ENCODE results near the gene ECE2. TPM values are rescaled to one million over a fixed set of nuclear protein-coding genes. Genes with fewer than 3 reads are reported as not detected.

Gene ECE2
- total RNA-seq, 1 experiment from 2014 or later: 0.46 TPM

GRCh38 chr3:184332370-184333090, 56.7 kb downstream of the ECE2 start (continued):
- no peak for TF ChIP-seq TEAD4 (CRISPR knock-in tag; IDR thresholded peaks at IDR 0.05)

- Mint-ChIP-seq H3K9me3 (no peaks in the 10 kb centered on the region), H3K27me3 (ENCODE audit: low read depth) (no peaks in the 10 kb centered on the region), H3K4me1 (peaks cover 21% of the 10 kb centered on the region), H3K4me3 (no peak overlapping the region), H3K27ac (peak overlapping the region; percentile 21), H3K36me3 (peaks cover 59% of the 10 kb centered on the region)
- TF ChIP-seq GRHL2 (CRISPR knock-in tag; IDR thresholded peaks at IDR 0.05; ENCODE audit: insufficient replicate concordance, severe bottlenecking) (no peak), RORB (CRISPR knock-in tag; IDR thresholded peaks at IDR 0.05) (no peak), USF1 (CRISPR knock-in tag; IDR thresholded peaks at IDR 0.05) (no peak)
- DNase-seq (ENCODE audit: low spot score) (no peak), ATAC-seq (no peak)
- ChIA-PET CTCF (no interaction called here), POLR2A (no interaction called here)
These were observed 57.4 kb downstream of the ECE2 start for GRCh38 chr3:184333190-184333589.

- POLR2A ChIA-PET: no interaction called here
These were observed 57.9 kb downstream of the ECE2 start for GRCh38 chr3:184333700-184334099.

GRCh38 chr3:184334470-184335158, 58.8 kb downstream of the ECE2 start:
- ChIA-PET POLR2A (interaction anchor here (0.5 to 0.7 kb wide), 2 partner anchors 13 to 24 kb away, joined by 3 to 6 read pairs; no protein-coding TSS in a partner anchor), CTCF (no interaction called here)
- H3K27me3 Mint-ChIP-seq (ENCODE audit: low read depth): no peaks in the 10 kb centered on the region
- H3K9me3 Mint-ChIP-seq: no peaks in the 10 kb centered on the region
- H3K36me3 Mint-ChIP-seq: peaks cover 45% of the 10 kb centered on the region
- no peak overlapping the region for H3K4me3 Mint-ChIP-seq
- H3K27ac Mint-ChIP-seq: peak overlapping the region; percentile 82
- DNase-seq (ENCODE audit: low spot score): no peak
- peaks cover 30% of the 10 kb centered on the region for H3K4me1 Mint-ChIP-seq
- no peak for ATAC-seq
- no peak for TF ChIP-seq TCF7 (CRISPR knock-in tag; IDR thresholded peaks at IDR 0.05; ENCODE audit: low read depth)
- TF ChIP-seq HMGA2 (CRISPR knock-in tag; IDR thresholded peaks at IDR 0.05): no peak
- no peak for TF ChIP-seq PRRX2 (CRISPR knock-in tag; IDR thresholded peaks at IDR 0.05)
- TF ChIP-seq NR3C1 (CRISPR knock-in tag; conservative IDR thresholded peaks at IDR 0.05; ENCODE audit: low read depth): no peak
- TF ChIP-seq ATF2 (CRISPR knock-in tag; IDR thresholded peaks at IDR 0.05; ENCODE audit: borderline replicate concordance, low read depth): no peak
- TF ChIP-seq GRHL2 (CRISPR knock-in tag; IDR thresholded peaks at IDR 0.05; ENCODE audit: insufficient replicate concordance, severe bottlenecking): no peak
- TF ChIP-seq E2F4 (CRISPR knock-in tag; IDR thresholded peaks at IDR 0.05; ENCODE audit: borderline replicate concordance, low read depth): no peak
- TF ChIP-seq ZNF425 (CRISPR knock-in tag; conservative IDR thresholded peaks at IDR 0.05): no peak
- no peak for TF ChIP-seq CREM (CRISPR knock-in tag; IDR thresholded peaks at IDR 0.05)
- no peak for TF ChIP-seq FOXP4 (CRISPR knock-in tag; IDR thresholded peaks at IDR 0.05)
- no peak for TF ChIP-seq ZBTB21 (CRISPR knock-in tag; IDR thresholded peaks at IDR 0.05; ENCODE audit: borderline replicate concordance)
- no peak for TF ChIP-seq OVOL2 (CRISPR knock-in tag; IDR thresholded peaks at IDR 0.05; ENCODE audit: borderline replicate concordance)
- no peak for TF ChIP-seq JUN (CRISPR knock-in tag; IDR thresholded peaks at IDR 0.05)
- no peak for TF ChIP-seq TP53 (CRISPR knock-in tag; IDR thresholded peaks at IDR 0.05)
- TF ChIP-seq FOXP1 (CRISPR knock-in tag; IDR thresholded peaks at IDR 0.05; ENCODE audit: borderline replicate concordance): no peak
- TF ChIP-seq HMGXB4 (CRISPR knock-in tag; IDR thresholded peaks at IDR 0.05): no peak

More at GRCh38 chr3:184333700-184334099, 57.9 kb downstream of the ECE2 start:
- Mint-ChIP-seq H3K9me3 (no peaks in the 10 kb centered on the region), H3K27me3 (ENCODE audit: low read depth) (no peaks in the 10 kb centered on the region), H3K27ac (peak overlapping the region; percentile 8), H3K36me3 (peaks cover 54% of the 10 kb centered on the region), H3K4me3 (no peak overlapping the region), H3K4me1 (peaks cover 25% of the 10 kb centered on the region)
- DNase-seq (ENCODE audit: low spot score) (no peak), ATAC-seq (no peak)
- TF ChIP-seq CREB1 (CRISPR knock-in tag; IDR thresholded peaks at IDR 0.05): no peak
- CTCF ChIA-PET: no interaction called here

Data from WTC11 (cell line).